Measurements from ENCODE around the gene STXBP5L.

DNA sequence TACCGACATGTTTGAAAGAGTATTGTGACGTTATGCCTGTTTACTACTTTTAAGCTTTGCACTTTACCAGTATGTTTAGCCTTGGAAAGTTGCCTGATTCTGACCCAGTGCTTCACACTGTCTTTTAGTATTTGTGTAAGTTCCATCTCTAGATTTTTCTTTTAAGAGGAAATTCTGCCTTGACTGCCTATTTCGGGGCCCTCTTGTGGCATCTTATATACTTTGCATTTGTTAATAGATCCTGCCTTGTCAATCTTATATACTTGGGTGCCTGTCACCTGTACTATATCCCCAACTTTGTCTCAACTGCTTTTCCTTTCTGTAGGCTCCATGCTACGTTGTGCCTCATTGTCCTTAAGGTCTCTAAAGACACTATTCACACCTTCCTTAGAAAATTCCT is 244.6 kb downstream of the STXBP5L start:
- TF ChIP-seq, protein P1, sequence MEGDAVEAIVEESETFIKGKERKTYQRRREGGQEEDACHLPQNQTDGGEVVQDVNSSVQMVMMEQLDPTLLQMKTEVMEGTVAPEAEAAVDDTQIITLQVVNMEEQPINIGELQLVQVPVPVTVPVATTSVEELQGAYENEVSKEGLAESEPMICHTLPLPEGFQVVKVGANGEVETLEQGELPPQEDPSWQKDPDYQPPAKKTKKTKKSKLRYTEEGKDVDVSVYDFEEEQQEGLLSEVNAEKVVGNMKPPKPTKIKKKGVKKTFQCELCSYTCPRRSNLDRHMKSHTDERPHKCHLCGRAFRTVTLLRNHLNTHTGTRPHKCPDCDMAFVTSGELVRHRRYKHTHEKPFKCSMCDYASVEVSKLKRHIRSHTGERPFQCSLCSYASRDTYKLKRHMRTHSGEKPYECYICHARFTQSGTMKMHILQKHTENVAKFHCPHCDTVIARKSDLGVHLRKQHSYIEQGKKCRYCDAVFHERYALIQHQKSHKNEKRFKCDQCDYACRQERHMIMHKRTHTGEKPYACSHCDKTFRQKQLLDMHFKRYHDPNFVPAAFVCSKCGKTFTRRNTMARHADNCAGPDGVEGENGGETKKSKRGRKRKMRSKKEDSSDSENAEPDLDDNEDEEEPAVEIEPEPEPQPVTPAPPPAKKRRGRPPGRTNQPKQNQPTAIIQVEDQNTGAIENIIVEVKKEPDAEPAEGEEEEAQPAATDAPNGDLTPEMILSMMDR (IDR thresholded peaks at IDR 0.05; ENCODE audit: low read depth, low read length) = peak; percentile 34
- TF ChIP-seq EZH2phosphoT487 (IDR thresholded peaks at IDR 0.05; ENCODE audit: low read depth) = no peak

Measured in OCI-LY3 (cell line).